Mucosa of rectum (tissue), 2 donors: ENCODE data around the gene AK1.
A peak's percentile ranks its signal among the peaks of the same experiment; 100 is the strongest.

Experiments
- H3K27ac ChIP-seq, 2 donors: one replicate each; pipeline ENCODE4 v1.7.0; 2013; ENCODE audit warnings: inconsistent platforms in 2 of 2, low read depth in 2 of 2, low read length in 2 of 2
- H3K27me3 ChIP-seq, 2 donors: one replicate each; pipeline ENCODE4 v1.7.0; 2013; ENCODE audit warnings: low read length in 2 of 2; ENCODE audit not compliant: control insufficient read depth in 2 of 2, insufficient read depth in 2 of 2
- H3K36me3 ChIP-seq, 2 donors: one replicate each; pipeline ENCODE4 v1.7.0; 2013; ENCODE audit warnings: low read length in 2 of 2; ENCODE audit not compliant: control insufficient read depth in 2 of 2, insufficient read depth in 2 of 2
- H3K4me1 ChIP-seq, 2 donors: one replicate each; pipeline ENCODE4 v1.7.0; 2013; ENCODE audit warnings: low read length in 2 of 2, mild to moderate bottlenecking in 1 of 2; ENCODE audit not compliant: control insufficient read depth in 2 of 2, insufficient read depth in 2 of 2
- H3K4me3 ChIP-seq, 2 donors: one replicate each; pipeline ENCODE4 v1.7.0; 2013; ENCODE audit warnings: low read length in 2 of 2
- H3K9ac ChIP-seq, 2 donors: one replicate each; pipeline ENCODE4 v1.7.0; 2013; ENCODE audit warnings: low read length in 2 of 2, low read depth in 1 of 2, mild to moderate bottlenecking in 1 of 2
- H3K9me3 ChIP-seq, 2 donors: one replicate each; pipeline ENCODE4 v1.7.0; 2013; ENCODE audit warnings: low read length in 2 of 2; ENCODE audit not compliant: control insufficient read depth in 2 of 2
- donor health status: healthy.
- donor health status: Normal muscosa, but diverticular disease.

Gene AK1

GRCh38 chr9:127869310-127870152, 7.9 kb downstream of the AK1 start:
- Histone ChIP-seq H3K27me3 (no peaks in the 10 kb centered on the region), H3K9me3 (no peaks in the 10 kb centered on the region), H3K27ac (no peak overlapping the region), H3K36me3 (peaks cover 14 to 43% of the 10 kb centered on the region in 2 donors), H3K4me1 (peaks cover 3 to 11% of the 10 kb centered on the region in 2 donors), H3K4me3 (no peak overlapping the region), H3K9ac (no peak overlapping the region)

- no peak overlapping the region for H3K27ac ChIP-seq
- H3K27me3 ChIP-seq: no peaks in the 10 kb centered on the region
- peaks cover 14 to 43% of the 10 kb centered on the region in 2 donors for H3K36me3 ChIP-seq
- no peak overlapping the region for H3K9ac ChIP-seq
- no peak overlapping the region for H3K4me3 ChIP-seq
- H3K9me3 ChIP-seq: no peaks in the 10 kb centered on the region
- H3K4me1 ChIP-seq: peaks cover 0 to 2% of the 10 kb centered on the region in 2 donors
Observed at GRCh38 chr9:127868278-127868902, 9.1 kb downstream of the AK1 start.

GRCh38 chr9:127867356-127868277, 9.9 kb downstream of the AK1 start:
- H3K9ac ChIP-seq: no peak overlapping the region
- H3K27ac ChIP-seq: no peak overlapping the region
- H3K36me3 ChIP-seq: peaks cover 13 to 43% of the 10 kb centered on the region in 2 donors
- no peaks in the 10 kb centered on the region for H3K9me3 ChIP-seq
- no peak overlapping the region for H3K4me3 ChIP-seq
- no peaks in the 10 kb centered on the region for H3K27me3 ChIP-seq
- peaks cover 0 to 3% of the 10 kb centered on the region in 2 donors for H3K4me1 ChIP-seq

GRCh38 chr9:127866535-127866934, 10.9 kb downstream of the AK1 start:
- Histone ChIP-seq H3K36me3 (peaks cover 7 to 33% of the 10 kb centered on the region in 2 donors), H3K4me1 (peaks cover 5 to 13% of the 10 kb centered on the region in 2 donors), H3K9me3 (no peaks in the 10 kb centered on the region), H3K4me3 (no peak overlapping the region), H3K9ac (no peak overlapping the region), H3K27ac (no peak overlapping the region), H3K27me3 (no peaks in the 10 kb centered on the region)

- H3K27me3 ChIP-seq: no peaks in the 10 kb centered on the region
- peaks cover 7 to 16% of the 10 kb centered on the region in 2 donors for H3K4me1 ChIP-seq
- no peaks in the 10 kb centered on the region for H3K9me3 ChIP-seq
- H3K36me3 ChIP-seq: peaks cover 4 to 27% of the 10 kb centered on the region in 2 donors
- H3K9ac ChIP-seq: no peak overlapping the region
- H3K4me3 ChIP-seq: no peak overlapping the region
- no peak overlapping the region for H3K27ac ChIP-seq
Observed at GRCh38 chr9:127865645-127866464, 11.6 kb downstream of the AK1 start.

GRCh38 chr9:127863191-127863621, 14.3 kb downstream of the AK1 start:
- peak overlapping the region in 1 of 2 donors; percentile 84 for H3K27ac ChIP-seq
- peaks cover 15 to 21% of the 10 kb centered on the region in 2 donors for H3K4me1 ChIP-seq
- no peaks in the 10 kb centered on the region for H3K27me3 ChIP-seq
- no peak overlapping the region for H3K4me3 ChIP-seq
- no peaks in the 10 kb centered on the region for H3K9me3 ChIP-seq
- H3K36me3 ChIP-seq: peaks cover 0 to 12% of the 10 kb centered on the region in 2 donors
- H3K9ac ChIP-seq: no peak overlapping the region

- Histone ChIP-seq H3K27ac (peak overlapping the region; percentile 66 to 84), H3K27me3 (no peaks in the 10 kb centered on the region), H3K9ac (peak overlapping the region in 1 of 2 donors; percentile 11), H3K4me1 (peaks cover 20 to 28% of the 10 kb centered on the region in 2 donors), H3K36me3 (peaks cover 0 to 6% of the 10 kb centered on the region in 2 donors), H3K9me3 (no peaks in the 10 kb centered on the region), H3K4me3 (peak overlapping the region in 1 of 2 donors; percentile 20)
Observed at GRCh38 chr9:127862075-127863011, 15.1 kb downstream of the AK1 start.

- no peak overlapping the region for H3K4me3 ChIP-seq
- peaks cover 0 to 3% of the 10 kb centered on the region in 2 donors for H3K36me3 ChIP-seq
- no peaks in the 10 kb centered on the region for H3K9me3 ChIP-seq
- H3K27ac ChIP-seq: no peak overlapping the region
- no peak overlapping the region for H3K9ac ChIP-seq
- H3K27me3 ChIP-seq: no peaks in the 10 kb centered on the region
- peaks cover 20 to 32% of the 10 kb centered on the region in 2 donors for H3K4me1 ChIP-seq
Observed at GRCh38 chr9:127860779-127861178, 16.7 kb downstream of the AK1 start.
